HG03097 (cell line): ENCODE data around the gene SH3RF3.
A peak's percentile ranks its signal among the peaks of the same experiment; 100 is the strongest.

Experiments
- ATAC-seq: cut with Tn5 transposase; IDR thresholded peaks from one replicate; pipeline ENCODE4 v1.9.1; 2021; ENCODE audit not compliant: unreplicated experiment, low FRiP score

The SH3RF3 gene

GRCh38 chr2:109474319-109474825, 345.4 kb downstream of the SH3RF3 start:
- ATAC-seq = no peak

- ATAC-seq = peak; percentile 41
Observed at GRCh38 chr2:109475531-109476210, 346.7 kb downstream of the SH3RF3 start.

- no peak for ATAC-seq
Observed at GRCh38 chr2:109476641-109477441, 347.8 kb downstream of the SH3RF3 start.

- ATAC-seq = no peak
Observed at GRCh38 chr2:109478906-109479493, 350.0 kb downstream of the SH3RF3 start.

- ATAC-seq = no peak
Observed at GRCh38 chr2:109479804-109480203, 350.8 kb downstream of the SH3RF3 start.

- ATAC-seq = no peak
Observed at GRCh38 chr2:109480486-109481195, 351.6 kb downstream of the SH3RF3 start.

GRCh38 chr2:109481196-109481555, 352.2 kb downstream of the SH3RF3 start:
- ATAC-seq = no peak

- no peak for ATAC-seq
Observed at GRCh38 chr2:109481599-109481998, 352.6 kb downstream of the SH3RF3 start.

- no peak for ATAC-seq
Observed at GRCh38 chr2:109482361-109482861, 353.4 kb downstream of the SH3RF3 start.

- no peak for ATAC-seq
Observed at GRCh38 chr2:109486711-109487535, 357.9 kb downstream of the SH3RF3 start.

- ATAC-seq = no peak
Observed at GRCh38 chr2:109487536-109487869, 358.5 kb downstream of the SH3RF3 start.

- no peak for ATAC-seq
Observed at GRCh38 chr2:109487871-109488655, 359.1 kb downstream of the SH3RF3 start.

- no peak for ATAC-seq
Observed at GRCh38 chr2:109489296-109489695, 360.3 kb downstream of the SH3RF3 start.

GRCh38 chr2:109493176-109493935, 364.4 kb downstream of the SH3RF3 start:
- no peak for ATAC-seq

GRCh38 chr2:109494351-109494750, 365.3 kb downstream of the SH3RF3 start:
- ATAC-seq = no peak

- no peak for ATAC-seq
Observed at GRCh38 chr2:109497463-109497862, 368.5 kb downstream of the SH3RF3 start.

GRCh38 chr2:109497911-109498870, 369.2 kb downstream of the SH3RF3 start:
- ATAC-seq = no peak
